GM18511 (cell line): ENCODE data around the gene FBXL5.
A peak's percentile ranks its signal among the peaks of the same experiment; 100 is the strongest.
"Not testable (repeated sequence)": the region's sequence is repeated elsewhere in the genome, so short reads cannot be mapped to it uniquely, and the experiment has no call there.

Source experiments
- ATAC-seq: cut with Tn5 transposase; IDR thresholded peaks from one replicate; pipeline ENCODE4 v1.9.1; 2021; ENCODE audit warnings: mild to moderate bottlenecking, moderate library complexity; ENCODE audit not compliant: unreplicated experiment

Gene FBXL5

GRCh38 chr4:15652191-15652590 lies 3.0 kb downstream of the FBXL5 start:
- ATAC-seq, result no peak

GRCh38 chr4:15651676-15652075 lies 3.5 kb downstream of the FBXL5 start:
- no peak for ATAC-seq

- ATAC-seq, result peak; percentile 48
These were observed 5.1 kb downstream of the FBXL5 start for GRCh38 chr4:15649914-15650545.

- peak; percentile 68 for ATAC-seq
These were observed 6.6 kb downstream of the FBXL5 start for GRCh38 chr4:15648600-15648999.

GRCh38 chr4:15638418-15638817 lies 16.7 kb downstream of the FBXL5 start:
- no peak for ATAC-seq

- ATAC-seq, result no peak
These were observed 18.3 kb downstream of the FBXL5 start for GRCh38 chr4:15636818-15637217.

- not testable (repeated sequence) for ATAC-seq
These were observed 37.8 kb downstream of the FBXL5 start for GRCh38 chr4:15617407-15617806.

GRCh38 chr4:15614891-15615290 lies 40.3 kb downstream of the FBXL5 start:
- not testable (repeated sequence) for ATAC-seq

- no peak for ATAC-seq
These were observed 43.0 kb downstream of the FBXL5 start for GRCh38 chr4:15612136-15612535.

- ATAC-seq, result no peak
These were observed 44.3 kb downstream of the FBXL5 start for GRCh38 chr4:15610855-15611254.

- no peak for ATAC-seq
These were observed 49.6 kb downstream of the FBXL5 start for GRCh38 chr4:15605537-15605936.

- no peak for ATAC-seq
These were observed 53.3 kb downstream of the FBXL5 start for GRCh38 chr4:15601862-15602261.

GRCh38 chr4:15600176-15600575 lies 55.0 kb downstream of the FBXL5 start:
- ATAC-seq, result no peak

- ATAC-seq, result no peak
These were observed 56.5 kb downstream of the FBXL5 start for GRCh38 chr4:15598644-15599043.

GRCh38 chr4:15592799-15593198 lies 62.4 kb downstream of the FBXL5 start:
- no peak for ATAC-seq

GRCh38 chr4:15587649-15588048 lies 67.5 kb downstream of the FBXL5 start:
- ATAC-seq, result no peak

- no peak for ATAC-seq
These were observed 69.1 kb downstream of the FBXL5 start for GRCh38 chr4:15586066-15586465.

- no peak for ATAC-seq
These were observed 69.8 kb downstream of the FBXL5 start for GRCh38 chr4:15585331-15585730.

GRCh38 chr4:15584785-15585184 lies 70.4 kb downstream of the FBXL5 start:
- no peak for ATAC-seq

GRCh38 chr4:15577508-15577907 lies 77.6 kb downstream of the FBXL5 start:
- no peak for ATAC-seq

GRCh38 chr4:15575966-15576365 lies 79.2 kb downstream of the FBXL5 start:
- no peak for ATAC-seq

GRCh38 chr4:15569746-15570145 lies 85.4 kb downstream of the FBXL5 start:
- no peak for ATAC-seq

- ATAC-seq, result no peak
These were observed 86.3 kb downstream of the FBXL5 start for GRCh38 chr4:15568821-15569220.
